H1 (cell line): ENCODE data around the gene WDR59. TPM values are rescaled to one million over a fixed set of nuclear protein-coding genes. Genes with fewer than 3 reads are reported as not detected.

ENCODE experiments used
- polyA plus RNA-seq, 7 experiments: library from polyadenylated mRNA; depleted of rRNA in 3 of 7; stranded (reverse) in 5 of 7; unstranded in 2 of 7; fragments of >200 nt in 5 of 7; fragments of 200-250 nt in 2 of 7; gene quantifications; 1 replicate in 5 of 7; 2 replicates in 1 of 7; 4 replicates in 1 of 7; pipeline versions ENCODE4 v1.2.1 to v1.2.3, GENCODE V29; 2011 to 2013; ENCODE audit warnings: missing spikeins in 2 of 7, mixed read lengths in 2 of 7
- total RNA-seq: library from RNA; stranded (reverse); fragmentation: NEBNext Ultra II Directional; extraction: Animal tissue kit (Norgen Biotek cat#: 25700); gene quantifications from 2 replicates; pipeline ENCODE4 v1.2.1, GENCODE V29; 2021
- TF ChIP-seq, protein P1 (sequence below): IDR thresholded peaks from 2 replicates; pipeline ENCODE4 v1.6.1; 2012; ENCODE audit warnings: inconsistent platforms

The WDR59 gene
- total and polyA plus RNA-seq, 2 of the 8 experiments (the other 6 are each of a cell fraction or from before 2014, with no cell fraction given) = 84.2 to 124 TPM

- TF ChIP-seq, protein P1, sequence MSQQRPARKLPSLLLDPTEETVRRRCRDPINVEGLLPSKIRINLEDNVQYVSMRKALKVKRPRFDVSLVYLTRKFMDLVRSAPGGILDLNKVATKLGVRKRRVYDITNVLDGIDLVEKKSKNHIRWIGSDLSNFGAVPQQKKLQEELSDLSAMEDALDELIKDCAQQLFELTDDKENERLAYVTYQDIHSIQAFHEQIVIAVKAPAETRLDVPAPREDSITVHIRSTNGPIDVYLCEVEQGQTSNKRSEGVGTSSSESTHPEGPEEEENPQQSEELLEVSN = no peak
- TF ChIP-seq, all 59 proteins: peak for 0
Observed at GRCh38 chr16:74931445-74931844, 53.5 kb downstream of the WDR59 start (continued).
